Testis (tissue), 2 donors: ENCODE results near the gene TNKS1BP1.

ENCODE experiments used
- POLR2A ChIP-seq: fragments of 450-650 bp; IDR thresholded peaks from one replicate; pipeline ENCODE4 v1.6.1; 2017; ENCODE audit warnings: antibody characterized with exemption, mild to moderate bottlenecking, moderate library complexity
- TF ChIP-seq, protein P1 (sequence below), 3 experiments: fragments of 450-650 bp in 2 of 3; fragments of 200-600 bp in 1 of 3; sonication (generic) in 1 of 3; IDR thresholded peaks; one replicate each; pipeline ENCODE4 v1.5.1; 2016 to 2019; ENCODE audit warnings: antibody characterized with exemption in 3 of 3, mild to moderate bottlenecking in 2 of 3, moderate library complexity in 1 of 3

DNA sequence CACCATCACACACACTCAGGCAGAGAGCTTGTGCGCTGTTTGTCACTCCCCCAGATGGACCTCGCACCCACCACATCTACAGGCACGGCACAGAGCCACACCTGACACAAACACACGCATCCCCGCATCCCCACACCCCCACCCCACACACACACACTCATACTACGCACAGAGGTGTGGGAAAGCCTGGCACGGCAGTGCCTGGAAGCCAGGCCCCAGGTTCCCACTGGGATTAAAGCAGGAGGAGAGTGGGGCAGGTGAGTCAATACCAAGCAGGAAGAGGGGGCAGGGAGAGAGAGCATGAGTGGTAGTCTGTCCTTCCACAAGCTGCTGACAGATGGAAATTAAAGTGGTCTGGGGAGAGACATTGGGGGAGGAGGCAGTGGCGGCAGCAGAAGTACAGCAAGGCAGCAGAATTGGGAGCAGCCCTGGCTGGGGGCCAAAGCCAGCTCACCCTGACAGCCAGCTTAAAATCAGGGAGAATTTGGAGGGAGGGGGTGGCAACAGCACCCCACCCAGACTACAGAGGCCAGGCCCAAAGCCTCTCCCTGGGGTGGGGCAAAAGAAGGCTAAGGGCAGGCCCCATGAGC is 20.7 kb downstream of the TNKS1BP1 start:
- TF ChIP-seq, protein P1, sequence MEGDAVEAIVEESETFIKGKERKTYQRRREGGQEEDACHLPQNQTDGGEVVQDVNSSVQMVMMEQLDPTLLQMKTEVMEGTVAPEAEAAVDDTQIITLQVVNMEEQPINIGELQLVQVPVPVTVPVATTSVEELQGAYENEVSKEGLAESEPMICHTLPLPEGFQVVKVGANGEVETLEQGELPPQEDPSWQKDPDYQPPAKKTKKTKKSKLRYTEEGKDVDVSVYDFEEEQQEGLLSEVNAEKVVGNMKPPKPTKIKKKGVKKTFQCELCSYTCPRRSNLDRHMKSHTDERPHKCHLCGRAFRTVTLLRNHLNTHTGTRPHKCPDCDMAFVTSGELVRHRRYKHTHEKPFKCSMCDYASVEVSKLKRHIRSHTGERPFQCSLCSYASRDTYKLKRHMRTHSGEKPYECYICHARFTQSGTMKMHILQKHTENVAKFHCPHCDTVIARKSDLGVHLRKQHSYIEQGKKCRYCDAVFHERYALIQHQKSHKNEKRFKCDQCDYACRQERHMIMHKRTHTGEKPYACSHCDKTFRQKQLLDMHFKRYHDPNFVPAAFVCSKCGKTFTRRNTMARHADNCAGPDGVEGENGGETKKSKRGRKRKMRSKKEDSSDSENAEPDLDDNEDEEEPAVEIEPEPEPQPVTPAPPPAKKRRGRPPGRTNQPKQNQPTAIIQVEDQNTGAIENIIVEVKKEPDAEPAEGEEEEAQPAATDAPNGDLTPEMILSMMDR (IDR thresholded peaks at IDR 0.05), result no peak
- no peak for TF ChIP-seq POLR2A
